ENCODE results near the gene STUM. TPM values are rescaled to one million over a fixed set of nuclear protein-coding genes. Genes with fewer than 3 reads are reported as not detected.

Gene STUM
- total and polyA plus RNA-seq, 2 of the 8 experiments (the other 6 are each of a cell fraction or from before 2014, with no cell fraction given) = 0.76 to 1.2 TPM

DNA sequence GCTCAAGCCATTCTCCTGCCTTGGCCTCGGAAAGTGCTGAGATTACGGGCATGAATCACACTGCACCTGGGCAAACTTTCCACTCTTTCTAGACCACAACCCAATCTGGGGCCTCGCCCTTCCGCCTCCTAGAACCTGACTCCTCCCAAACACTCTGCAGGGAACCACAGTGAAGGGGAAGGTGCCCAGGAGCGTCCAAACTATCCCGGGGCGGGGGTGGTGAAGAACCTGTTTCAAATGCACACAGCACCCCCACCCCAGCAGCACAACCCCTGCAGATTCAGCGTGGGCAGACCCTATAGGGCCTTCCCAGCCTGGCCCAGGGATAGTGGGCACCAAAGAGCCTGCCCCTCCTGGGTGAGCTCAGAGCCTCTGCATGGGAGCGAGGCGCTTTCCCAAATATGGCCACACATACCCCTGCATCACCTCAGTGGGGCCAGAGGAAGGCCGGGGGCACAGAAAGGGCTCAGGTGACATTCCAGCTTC lies 86.9 kb downstream of the STUM start:
- no peak overlapping the region for H3K56ac ChIP-seq (replicated peaks; ENCODE audit: insufficient read length, low read depth, low read length)
- H2AFZ ChIP-seq (ENCODE audit: low read length) = no peak overlapping the region
- TF ChIP-seq EGR1 (IDR thresholded peaks at IDR 0.05; ENCODE audit: borderline replicate concordance, low read depth, low read length) (no peak), CREB1 (IDR thresholded peaks at IDR 0.05) (no peak), TBP (IDR thresholded peaks at IDR 0.05; ENCODE audit: low read depth, low read length) (no peak), CEBPB (IDR thresholded peaks at IDR 0.05; ENCODE audit: low read depth, low read length) (no peak), NANOG (IDR thresholded peaks at IDR 0.05; ENCODE audit: insufficient read depth, low read depth, low read length, poor library complexity, severe bottlenecking) (no peak), GABPA (IDR thresholded peaks at IDR 0.05; ENCODE audit: borderline replicate concordance, insufficient read depth, low read length) (no peak)
- TF ChIP-seq, protein P1, sequence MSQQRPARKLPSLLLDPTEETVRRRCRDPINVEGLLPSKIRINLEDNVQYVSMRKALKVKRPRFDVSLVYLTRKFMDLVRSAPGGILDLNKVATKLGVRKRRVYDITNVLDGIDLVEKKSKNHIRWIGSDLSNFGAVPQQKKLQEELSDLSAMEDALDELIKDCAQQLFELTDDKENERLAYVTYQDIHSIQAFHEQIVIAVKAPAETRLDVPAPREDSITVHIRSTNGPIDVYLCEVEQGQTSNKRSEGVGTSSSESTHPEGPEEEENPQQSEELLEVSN (IDR thresholded peaks at IDR 0.05) = no peak

More for the DNA sequence above, 86.9 kb downstream of the STUM start:
- Histone ChIP-seq H2BK12ac (ENCODE audit: low read depth, low read length) (peak overlapping the region; percentile 12; the same call in 1 of the 2 replicates), H3K4me3 (ENCODE audit: extremely low read depth in 1 of 4, insufficient read depth in 2 of 4, low read depth in 3 of 4, low read length in 4 of 4) (no peak overlapping the region), H3K14ac (ENCODE audit: insufficient read length) (no peak overlapping the region), H2AK5ac (ENCODE audit: low read depth, low read length) (no peak overlapping the region), H3K9ac (replicated peaks in 1 of 4; ENCODE audit: extremely low read depth in 1 of 4, low read depth in 3 of 4, low read length in 3 of 4) (no peak overlapping the region), H4K91ac (replicated peaks; ENCODE audit: insufficient read length, low read length) (no peak overlapping the region), H4K20me1 (replicated peaks in 1 of 2; ENCODE audit: control insufficient read depth in 1 of 2, insufficient read depth in 2 of 2, low read length in 2 of 2) (no peaks in the 10 kb centered on the region), H4K8ac (ENCODE audit: extremely low read depth, insufficient read depth, low read length) (no peak overlapping the region), H3K23me2 (ENCODE audit: low read depth, low read length) (peaks cover 2% of the 10 kb centered on the region; the same call in 1 of the 2 replicates), H4K5ac (ENCODE audit: insufficient read length, low read depth, low read length) (no peak overlapping the region), H2BK15ac (ENCODE audit: low read length) (no peak overlapping the region), H2BK120ac (replicated peaks; ENCODE audit: low read depth, low read length) (no peak overlapping the region), H3K27me3 (replicated peaks in 1 of 4; ENCODE audit: control insufficient read depth in 3 of 4, extremely low read depth in 1 of 4, insufficient read depth in 3 of 4, low read length in 3 of 4) (no peaks in the 10 kb centered on the region), H3K36me3 (ENCODE audit: control insufficient read depth in 2 of 4, insufficient read depth in 4 of 4, low read length in 3 of 4) (no peaks in the 10 kb centered on the region), H2BK5ac (ENCODE audit: low read depth, low read length) (no peak overlapping the region), H3K23ac (ENCODE audit: insufficient read length) (no peak overlapping the region), H3K79me1 (ENCODE audit: low read depth, low read length) (no peaks in the 10 kb centered on the region), H3K9me3 (ENCODE audit: insufficient read depth in 2 of 2, low read depth in 1 of 2, low read length in 1 of 2) (no peaks in the 10 kb centered on the region), H3K27ac (ENCODE audit: low read depth, low read length) (no peak overlapping the region), H3K79me2 (ENCODE audit: control insufficient read depth in 1 of 2, insufficient read depth in 2 of 2, low read length in 2 of 2) (no peaks in the 10 kb centered on the region), H3K4me1 (replicated peaks in 1 of 4; ENCODE audit: control insufficient read depth in 3 of 4, insufficient read depth in 4 of 4, low read length in 3 of 4) (peaks cover 0 to 7% (median 4%) of the 10 kb centered on the region in 4 experiments; a peak in 5 of 7 replicates), H3K4me2 (ENCODE audit: insufficient read depth in 1 of 2, low read depth in 2 of 2, low read length in 2 of 2) (no peak overlapping the region), H2BK20ac (ENCODE audit: low read length) (no peak overlapping the region), H3K18ac (ENCODE audit: extremely low read depth, low read length) (no peak overlapping the region; the same call in 1 of the 2 replicates), H3K4ac (replicated peaks; ENCODE audit: insufficient read length, low read depth, low read length) (no peak overlapping the region)
- FAIRE-seq = no peak
- WGBS, 2 experiments (ENCODE audit: extremely low coverage in 1 of 2, insufficient coverage in 1 of 2, insufficient read length in 1 of 2, insufficient replicate concordance in 2 of 2, low coverage in 1 of 2, low lambda C conversion rate in 2 of 2, missing lambda C conversion rate in 1 of 2) = 79% methylated on average over 11 of the region's 11 CpGs; no CpG with 5 or more reads in 1 of the 2 experiments
- CTCF ChIA-PET (ENCODE audit: partially characterized antibody) = interaction anchor here (0.6 to 14.1 kb wide), 18 partner anchors 9 to 287 kb away, joined by 3 to 184 read pairs (median 4); no protein-coding TSS in a partner anchor
- no peak for DNase-seq (ENCODE audit: low read depth in 1 of 2, low spot score in 2 of 2)
- POLR2A ChIA-PET (ENCODE audit: partially characterized antibody) = interaction anchor here (1.0 kb wide), 1 partner anchor 16 kb away, joined by 3 read pairs; no protein-coding TSS in a partner anchor

Data from H1 (cell line).